ENCODE measurements around the gene PCDH17.

The PCDH17 gene

GRCh38 chr13:57637515-57637914 is 6.0 kb downstream of the PCDH17 start:
- DNase-seq = no peak

- DNase-seq = no peak
Observed at GRCh38 chr13:57638186-57638890, 6.8 kb downstream of the PCDH17 start.

- DNase-seq = no peak
Observed at GRCh38 chr13:57640607-57641006, 9.1 kb downstream of the PCDH17 start.

- DNase-seq = no peak
Observed at GRCh38 chr13:57641051-57641450, 9.5 kb downstream of the PCDH17 start.

DNA sequence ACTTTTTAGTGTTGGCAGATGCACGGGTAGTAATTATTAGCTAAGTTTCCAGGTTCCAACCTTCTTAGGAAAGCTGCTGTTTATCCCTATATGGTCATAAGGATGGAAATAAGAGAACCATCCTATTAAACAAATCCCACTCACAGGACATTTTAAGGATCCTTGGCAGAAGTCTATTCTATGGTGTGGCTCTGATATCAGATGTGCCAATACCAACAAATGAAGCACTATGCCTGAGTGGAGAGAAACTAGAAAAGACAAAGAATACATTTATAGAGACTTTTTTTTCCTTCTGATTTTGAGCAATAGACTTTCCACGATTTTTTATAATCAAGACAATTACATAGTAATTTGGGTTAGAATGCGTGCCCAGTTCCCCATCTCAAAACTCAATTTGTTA is 12.6 kb downstream of the PCDH17 start:
- no peak for DNase-seq

- DNase-seq = no peak
Observed at GRCh38 chr13:57653229-57653989, 21.9 kb downstream of the PCDH17 start.

DNA sequence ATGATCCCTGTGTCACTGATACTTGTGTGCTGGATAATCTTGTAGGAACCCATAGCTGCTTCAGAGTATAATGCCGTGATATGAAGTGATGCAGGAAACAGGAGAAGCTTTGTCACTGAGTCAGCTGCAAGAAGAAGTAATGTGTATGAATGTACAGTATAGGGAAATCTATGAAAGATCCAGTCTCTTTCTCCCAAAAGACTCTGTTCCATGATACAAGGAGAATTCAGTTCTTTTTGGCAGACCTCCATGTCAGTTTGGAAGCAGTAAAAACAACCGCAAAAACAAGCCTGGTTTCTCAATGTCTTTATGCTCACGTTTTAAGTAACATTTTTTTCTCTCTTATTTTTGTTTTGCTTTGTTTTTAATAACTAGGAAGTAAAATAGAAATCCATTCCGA is 33.9 kb downstream of the PCDH17 start:
- no peak for DNase-seq

- no peak for DNase-seq
Observed at GRCh38 chr13:57666131-57666953, 34.8 kb downstream of the PCDH17 start.

GRCh38 chr13:57672168-57672567 is 40.6 kb downstream of the PCDH17 start:
- no peak for DNase-seq

DNA sequence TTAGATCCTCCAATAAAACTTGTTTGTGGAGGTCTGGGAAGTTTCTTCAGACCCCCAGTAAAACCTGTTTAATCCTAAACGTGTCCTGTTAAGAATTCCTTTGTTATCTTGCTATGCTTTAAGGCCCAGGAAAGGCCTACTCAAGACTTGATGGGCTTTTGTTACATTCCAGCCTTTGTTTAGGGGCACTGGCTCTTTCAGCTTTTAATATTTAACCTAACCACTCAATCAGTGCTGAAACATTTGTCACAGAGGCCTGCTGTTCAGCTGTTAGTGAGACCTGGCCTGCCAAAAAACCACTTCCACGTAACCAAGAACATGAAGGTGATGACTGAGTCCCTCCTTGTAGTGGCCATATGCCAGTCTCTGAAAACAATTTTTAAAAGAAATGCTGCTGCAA is 41.7 kb downstream of the PCDH17 start:
- DNase-seq = no peak

DNA sequence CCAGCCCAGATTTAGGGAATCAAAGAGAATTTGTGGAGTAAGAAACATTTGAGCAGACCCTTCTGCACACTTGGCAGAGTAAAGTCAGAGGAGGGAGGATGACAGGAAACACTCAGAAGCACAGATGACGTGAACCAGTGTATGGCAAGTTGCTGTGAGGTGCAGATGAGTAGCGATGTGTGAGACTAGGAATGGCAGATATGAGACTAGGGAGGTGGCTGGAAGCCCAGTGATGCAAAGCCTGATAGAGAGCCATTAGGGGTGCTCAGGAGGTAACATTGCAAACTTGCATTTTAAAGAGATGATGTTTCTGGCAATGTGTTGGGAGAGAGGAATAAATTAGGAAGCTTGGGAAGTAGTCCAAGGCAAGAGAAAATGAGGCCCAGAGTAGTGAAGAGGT is 44.0 kb downstream of the PCDH17 start:
- no peak for DNase-seq

GRCh38 chr13:57680609-57681008 is 49.1 kb downstream of the PCDH17 start:
- no peak for DNase-seq

GRCh38 chr13:57682128-57682716 is 50.7 kb downstream of the PCDH17 start:
- no peak for DNase-seq

GRCh38 chr13:57698851-57699250 is 67.3 kb downstream of the PCDH17 start:
- DNase-seq = no peak

DNA sequence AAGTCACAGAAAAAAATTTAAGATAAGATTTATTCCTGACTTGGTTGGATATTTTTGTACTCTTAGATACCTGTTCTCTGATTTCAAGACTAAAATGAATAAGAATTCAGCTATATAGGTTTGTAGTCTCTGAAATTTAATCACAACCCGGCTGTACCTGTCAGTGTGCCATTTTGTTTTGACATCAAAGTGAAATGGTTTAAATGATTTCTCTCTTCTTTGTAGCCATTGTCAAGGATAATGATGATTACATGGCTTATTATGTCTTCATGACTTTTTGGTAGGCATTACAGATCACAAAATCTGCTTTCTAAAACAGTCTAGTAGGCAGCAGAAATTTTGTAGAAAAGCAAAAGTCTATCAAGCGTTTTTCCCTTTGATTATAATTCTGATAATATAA is 72.5 kb downstream of the PCDH17 start:
- DNase-seq = no peak

GRCh38 chr13:57716295-57716694 is 84.8 kb downstream of the PCDH17 start:
- DNase-seq = no peak

- no peak for DNase-seq
Observed at GRCh38 chr13:57724486-57725272, 93.1 kb downstream of the PCDH17 start.

DNA sequence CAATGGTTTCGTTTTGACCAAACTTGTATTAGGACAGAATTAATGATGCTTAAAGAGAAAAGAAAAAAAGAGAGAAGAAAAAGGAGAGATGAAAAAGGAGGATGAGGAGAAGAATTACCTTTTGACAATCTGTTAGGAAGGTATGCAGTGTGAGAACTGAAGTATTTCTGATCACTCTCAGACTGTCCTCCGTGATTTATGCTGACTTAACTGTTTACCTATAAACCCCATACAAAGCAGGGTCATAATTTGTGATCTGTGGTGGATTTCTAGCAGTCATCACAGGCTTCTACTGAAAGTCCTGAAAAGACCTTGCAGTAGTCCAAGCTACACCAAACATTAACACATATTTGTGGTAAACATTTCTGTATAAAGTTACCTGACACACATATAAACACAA is 93.9 kb downstream of the PCDH17 start:
- no peak for DNase-seq

GRCh38 chr13:57726981-57727380 is 95.4 kb downstream of the PCDH17 start:
- no peak for DNase-seq

- DNase-seq = no peak
Observed at GRCh38 chr13:57734306-57734705, 102.8 kb downstream of the PCDH17 start.

DNA sequence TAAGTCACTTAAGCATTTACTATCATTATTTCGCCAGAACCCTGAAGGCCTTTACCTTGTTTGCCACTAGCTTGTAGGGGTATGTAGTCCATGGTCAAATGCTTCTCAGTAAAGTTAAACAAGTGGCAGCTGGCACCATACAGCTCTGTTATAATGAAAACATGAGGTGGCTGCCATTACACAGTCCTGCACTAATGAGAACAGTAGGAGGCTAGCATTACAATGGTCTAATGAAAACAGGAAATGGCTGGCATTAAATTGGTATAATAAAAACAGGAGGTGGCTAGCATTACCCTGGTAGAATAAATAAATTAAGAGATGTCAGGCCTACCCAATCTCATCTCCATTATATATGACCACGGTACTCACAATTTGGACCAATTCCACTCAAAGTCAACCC is 107.5 kb downstream of the PCDH17 start:
- DNase-seq = no peak

DNA sequence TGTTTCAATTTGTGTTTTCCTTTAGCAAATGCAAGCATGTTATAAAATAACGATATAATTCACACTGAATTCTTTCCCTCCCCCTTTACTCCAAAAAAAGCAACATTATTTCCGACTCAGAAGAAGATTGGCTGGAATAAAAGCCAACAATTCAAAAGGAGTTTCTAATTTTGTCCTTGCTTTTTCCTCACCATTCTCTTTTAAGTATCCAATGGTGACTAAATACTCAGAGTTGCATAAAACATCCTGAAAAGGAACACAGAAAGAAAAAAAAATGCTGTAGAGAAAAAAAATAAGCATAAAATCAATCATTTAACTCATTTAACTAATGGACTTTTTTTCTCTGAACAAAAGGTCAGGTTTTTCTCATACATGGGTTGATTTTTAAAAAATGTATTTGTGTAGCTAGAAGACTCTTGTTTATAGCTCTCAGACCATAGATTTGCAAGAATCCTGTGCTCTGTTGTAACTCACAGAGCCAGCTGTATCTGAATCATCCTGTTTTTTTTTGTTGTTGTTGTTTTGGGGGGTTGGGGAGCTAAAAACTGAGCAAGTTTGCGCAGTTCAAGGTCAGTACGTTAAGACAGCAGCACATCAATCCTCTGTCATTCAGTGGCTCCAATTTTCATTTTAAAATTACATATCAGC is 108.1 kb downstream of the PCDH17 start:
- no peak for DNase-seq

All from stimulated activated CD4-positive, alpha-beta T cell treated with anti-CD3 and anti-CD28 coated beads, Interleukin-12 subunit alpha, Interleukin-12 subunit beta, amount 100 ng/mL, for 4 hours (primary cell).